HG02798 (cell line): ENCODE measurements around the gene CNTF.
"Not testable (repeated sequence)": the region's sequence is repeated elsewhere in the genome, so short reads cannot be mapped to it uniquely, and the experiment has no call there.

Source experiments
- ATAC-seq: cut with Tn5 transposase; IDR thresholded peaks from one replicate; pipeline ENCODE4 v1.9.1; 2021; ENCODE audit warnings: mild to moderate bottlenecking; ENCODE audit not compliant: unreplicated experiment, poor library complexity

CNTF gene

GRCh38 chr11:58622344-58622743, at the start of gene CNTF:
Gene CNTF (plus strand): TSS chr11:58622665. CDS start chr11:58622753, 88 bp downstream.
- no peak for ATAC-seq

- not testable (repeated sequence) for ATAC-seq
Observed at GRCh38 chr11:58572906-58573305, 49.6 kb upstream of the CNTF start.

- ATAC-seq: peak; percentile 14
Observed at GRCh38 chr11:58573451-58574104, 48.9 kb upstream of the CNTF start.

- ATAC-seq: no peak
Observed at GRCh38 chr11:58574881-58575280, 47.6 kb upstream of the CNTF start.

- no peak for ATAC-seq
Observed at GRCh38 chr11:58575377-58576020, 47.0 kb upstream of the CNTF start, which contains the start of gene LPXN. Gene LPXN (minus strand): TSS chr11:58575856. CDS start chr11:58575772, 84 bp downstream.

- no peak for ATAC-seq
Observed at GRCh38 chr11:58576887-58577471, 45.5 kb upstream of the CNTF start.

- peak; percentile 56 for ATAC-seq
Observed at GRCh38 chr11:58577555-58578135, 44.8 kb upstream of the CNTF start.

GRCh38 chr11:58578136-58578634, 44.3 kb upstream of the CNTF start:
- no peak for ATAC-seq

- ATAC-seq: peak; percentile 44
Observed at GRCh38 chr11:58578635-58579191, 43.8 kb upstream of the CNTF start, which contains the start of gene ZFP91. Gene ZFP91 (plus strand): TSS chr11:58579063. CDS start chr11:58579282, 219 bp downstream.

- peak; percentile 46 for ATAC-seq
Observed at GRCh38 chr11:58579192-58580129, 43.0 kb upstream of the CNTF start.

GRCh38 chr11:58580311-58580710, 42.2 kb upstream of the CNTF start:
- ATAC-seq: no peak

GRCh38 chr11:58582437-58582836, 40.0 kb upstream of the CNTF start:
- ATAC-seq: no peak

GRCh38 chr11:58586998-58587397, 35.5 kb upstream of the CNTF start:
- ATAC-seq: no peak

GRCh38 chr11:58591659-58592058, 30.8 kb upstream of the CNTF start:
- ATAC-seq: no peak

GRCh38 chr11:58592760-58593472, 29.5 kb upstream of the CNTF start:
- no peak for ATAC-seq

GRCh38 chr11:58594826-58595225, 27.6 kb upstream of the CNTF start:
- no peak for ATAC-seq

- no peak for ATAC-seq
Observed at GRCh38 chr11:58596621-58597020, 25.8 kb upstream of the CNTF start.

GRCh38 chr11:58597486-58598144, 24.9 kb upstream of the CNTF start:
- ATAC-seq: peak; percentile 53
